HepG2 (cell line): ENCODE data around the gene MRPL20. TPM values are rescaled to one million over a fixed set of nuclear protein-coding genes. Genes with fewer than 3 reads are reported as not detected.
A peak's percentile ranks its signal among the peaks of the same experiment; 100 is the strongest.

Experiments used
- ARID4A ChIP-seq: sonication (generic); formaldehyde crosslinking; IDR thresholded peaks from 2 replicates; pipeline ENCODE4 v1.5.0; 2020; ENCODE audit warnings: mild to moderate bottlenecking, missing genetic modification reagents, borderline replicate concordance
- ARNTL ChIP-seq: sonication (generic); formaldehyde crosslinking; IDR thresholded peaks from 2 replicates; pipeline ENCODE4 v1.4.0; 2020; ENCODE audit warnings: mild to moderate bottlenecking, missing genetic modification reagents
- CBX1 ChIP-seq: IDR thresholded peaks from one replicate; pipeline ENCODE4 v1.6.1; 2016; ENCODE audit warnings: antibody characterized with exemption, low read depth
- DR1 ChIP-seq: sonication (generic); formaldehyde crosslinking; IDR thresholded peaks from 2 replicates; pipeline ENCODE4 v1.8.0; 2021; ENCODE audit warnings: mild to moderate bottlenecking, missing genetic modification reagents, inconsistent platforms
- GTF3A ChIP-seq: sonication (generic); formaldehyde crosslinking; conservative IDR thresholded peaks from 2 replicates; pipeline ENCODE4 v1.4.0; 2020; ENCODE audit warnings: mild to moderate bottlenecking, missing genetic modification reagents
- IRF2 ChIP-seq: IDR thresholded peaks from 2 replicates; pipeline ENCODE4 v1.6.1; 2018; ENCODE audit warnings: missing genetic modification reagents, missing compliant biosample characterization
- IRX3 ChIP-seq: sonication (generic); formaldehyde crosslinking; IDR thresholded peaks from 2 replicates; pipeline ENCODE4 v1.8.1; 2023; ENCODE audit warnings: mild to moderate bottlenecking, low read depth, missing genetic modification reagents, borderline replicate concordance
- MAFG ChIP-seq: sonication (generic); formaldehyde crosslinking; IDR thresholded peaks from 2 replicates; pipeline ENCODE4 v1.5.1; 2020; ENCODE audit warnings: mild to moderate bottlenecking, missing genetic modification reagents
- MXD1 ChIP-seq: sonication (generic); formaldehyde crosslinking; IDR thresholded peaks from 2 replicates; pipeline ENCODE4 v1.4.0; 2020; ENCODE audit warnings: mild to moderate bottlenecking, missing genetic modification reagents
- PRDM4 ChIP-seq: sonication (generic); formaldehyde crosslinking; IDR thresholded peaks from 2 replicates; pipeline ENCODE4 v1.9.0; 2021; ENCODE audit warnings: missing genetic modification reagents, borderline replicate concordance
- RFX5 ChIP-seq: IDR thresholded peaks from 2 replicates; pipeline ENCODE4 v1.6.1; 2011; ENCODE audit warnings: low read depth, low read length, improper control_type of control experiment
- YY1 ChIP-seq: IDR thresholded peaks from 2 replicates; pipeline ENCODE4 v1.6.1; 2011; ENCODE audit warnings: low read length, low read depth, moderate library complexity, mild to moderate bottlenecking; ENCODE audit not compliant: insufficient read depth, insufficient replicate concordance
- ZC3H4 ChIP-seq: sonication (generic); formaldehyde crosslinking; IDR thresholded peaks from 2 replicates; pipeline ENCODE4 v1.4.0; 2020; ENCODE audit warnings: missing genetic modification reagents, borderline replicate concordance
- ZNF275 ChIP-seq: sonication (generic); formaldehyde crosslinking; IDR thresholded peaks from 2 replicates; pipeline ENCODE4 v1.8.0; 2022; ENCODE audit warnings: missing genetic modification reagents, mild to moderate bottlenecking, inconsistent platforms, borderline replicate concordance
- polyA plus RNA-seq, 8 experiments: library from polyadenylated mRNA; depleted of rRNA in 3 of 8; stranded (reverse) in 7 of 8; unstranded in 1 of 8; fragments of >200 nt; fragmentation: Illumina TruSeq in 4 of 8; extraction: Trizol in 4 of 8; gene quantifications; 2 replicates each; pipeline versions ENCODE4 v1.2.1 to v1.2.3, GENCODE V29; 2011 to 2016; ENCODE audit warnings: low read depth in 4 of 8, missing spikeins in 1 of 8, mixed read lengths in 1 of 8; ENCODE audit not compliant: insufficient read depth in 1 of 8
- total RNA-seq, 5 experiments: library from RNA; depleted of rRNA; stranded (reverse); fragments of >200 nt; fragmentation: Illumina TruSeq; extraction: Trizol; gene quantifications; 2 replicates each; pipeline ENCODE4 v1.2.3, GENCODE V29; 2016; ENCODE audit warnings: low read depth in 1 of 5

MRPL20 gene
- total and polyA plus RNA-seq, 2 of the 13 experiments (the other 11 are each of a cell fraction or from before 2014, with no cell fraction given) = 59.2 to 127 TPM

GRCh38 chr1:1441002-1441888 lies 34.2 kb upstream of the MRPL20 start (continued):
- TF ChIP-seq ARID4A (CRISPR knock-in tag) = peak; percentile 76; the same call in 1 of the 2 replicates
- TF ChIP-seq MAFG = no peak
- 0 out of 2 replicates have a peak, but pooled peaks have one; percentile 51 for TF ChIP-seq GTF3A (CRISPR knock-in tag)
- no peak for TF ChIP-seq PRDM4
- no peak; the same call in 1 of the 2 replicates for TF ChIP-seq ZC3H4
- TF ChIP-seq ZNF275 (CRISPR knock-in tag) = peak; percentile 67; the same call in 1 of the 2 replicates
- no peak for TF ChIP-seq CBX1
- 0 out of 2 replicates have a peak, but pooled peaks have one; percentile 63 for TF ChIP-seq IRX3 (CRISPR knock-in tag)
- no peak for TF ChIP-seq RFX5
- TF ChIP-seq MXD1 = peak; percentile 86; the same call in 1 of the 2 replicates
- 0 out of 2 replicates have a peak, but pooled peaks have one; percentile 33 for TF ChIP-seq IRF2 (CRISPR knock-in tag)
- TF ChIP-seq DR1 = peak; percentile 26; the same call in 1 of the 2 replicates
- TF ChIP-seq YY1 = peak; percentile 28
- peak; percentile 59; the same call in 1 of the 2 replicates for TF ChIP-seq ARNTL (CRISPR knock-in tag)
